DOHH2 (cell line): ENCODE data around the gene IER5.

Experiments used
- H3F3A ChIP-seq: fragments of 200-600 bp; sonication (generic), shearing (Covaris generic); 2 replicates; pipeline ENCODE4 v1.6.0; 2016; ENCODE audit warnings: antibody characterized with exemption, mild to moderate bottlenecking; ENCODE audit not compliant: control insufficient read depth, insufficient read depth
- H3K27ac ChIP-seq: fragments of 200-600 bp; sonication (generic); 2 replicates; pipeline ENCODE4 v1.5.1; 2014; ENCODE audit warnings: low read depth, mild to moderate bottlenecking, low read length, moderate library complexity
- H3K27me3 ChIP-seq: fragments of 200-600 bp; sonication (generic); 2 replicates; pipeline ENCODE4 v1.6.1; 2014; ENCODE audit warnings: mild to moderate bottlenecking, low read length, mixed read lengths; ENCODE audit not compliant: control insufficient read depth
- H3K36me3 ChIP-seq: fragments of 200-600 bp; sonication (generic); 2 replicates; pipeline ENCODE4 v1.6.1; 2014; ENCODE audit warnings: mild to moderate bottlenecking, low read length, moderate library complexity, mixed read lengths; ENCODE audit not compliant: control insufficient read depth
- H3K4me1 ChIP-seq: fragments of 200-600 bp; sonication (generic); 2 replicates; pipeline ENCODE4 v1.6.1; 2014; ENCODE audit warnings: mild to moderate bottlenecking, low read length, mixed read lengths; ENCODE audit not compliant: control insufficient read depth
- H3K4me2 ChIP-seq: fragments of 200-600 bp; sonication (generic); 2 replicates; pipeline ENCODE4 v1.6.0; 2014; ENCODE audit warnings: mild to moderate bottlenecking, low read length, moderate library complexity
- H3K4me3 ChIP-seq: fragments of 200-600 bp; sonication (generic); 2 replicates; pipeline ENCODE4 v1.5.1; 2014; ENCODE audit warnings: mild to moderate bottlenecking, low read length, mixed read lengths
- H3K79me2 ChIP-seq: fragments of 200-600 bp; sonication (generic); 2 replicates; pipeline ENCODE4 v1.6.1; 2014; ENCODE audit warnings: mild to moderate bottlenecking, low read length, mixed read lengths; ENCODE audit not compliant: control insufficient read depth
- H3K9me2 ChIP-seq: fragments of 200-600 bp; sonication (generic); replicated peaks from 2 replicates; pipeline ENCODE4 v1.6.1; 2014; ENCODE audit warnings: mild to moderate bottlenecking, low read length, mixed read lengths; ENCODE audit not compliant: control insufficient read depth
- H3K9me3 ChIP-seq: fragments of 200-600 bp; sonication (generic); 2 replicates; pipeline ENCODE4 v1.6.1; 2014; ENCODE audit warnings: antibody characterized with exemption, low read length, mixed read lengths; ENCODE audit not compliant: control insufficient read depth, insufficient read depth
- H4K20me1 ChIP-seq: fragments of 200-600 bp; sonication (generic); 2 replicates; pipeline ENCODE4 v1.6.0; 2014; ENCODE audit warnings: low read depth, mild to moderate bottlenecking, antibody characterized with exemption, low read length, moderate library complexity; ENCODE audit not compliant: control insufficient read depth, insufficient read depth
- EZH2phosphoT487 ChIP-seq: fragments of 200-600 bp; sonication (generic); IDR thresholded peaks from 2 replicates; pipeline ENCODE4 v1.6.1; 2017; ENCODE audit warnings: borderline replicate concordance, mild to moderate bottlenecking, antibody characterized with exemption, low read length, moderate library complexity, mixed read lengths
- TF ChIP-seq, protein P1 (sequence below): fragments of 200-600 bp; sonication (generic); IDR thresholded peaks from one replicate; pipeline ENCODE4 v1.5.1; 2014; ENCODE audit warnings: antibody characterized with exemption, mild to moderate bottlenecking, low read depth, low read length; ENCODE audit not compliant: poor library complexity, severe bottlenecking

IER5 gene

DNA sequence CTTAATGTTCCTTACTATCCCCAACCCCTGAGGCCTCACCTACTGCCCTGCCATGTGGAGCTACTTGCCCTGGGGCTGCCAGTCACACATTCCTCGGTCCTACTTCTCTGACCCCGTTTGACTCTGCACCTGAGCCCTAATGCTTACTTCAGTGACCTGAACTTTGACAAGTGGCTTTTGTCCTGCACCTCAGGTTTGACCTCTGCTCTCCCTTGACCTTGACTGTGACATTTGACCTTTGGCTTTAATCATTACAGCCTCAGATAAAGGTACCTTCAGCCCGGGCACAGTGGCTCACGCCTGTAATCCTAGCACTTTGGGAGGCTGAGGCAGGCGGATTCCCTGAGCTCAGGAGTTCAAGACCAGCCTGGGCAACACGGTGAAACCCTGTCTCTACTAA, 31.9 kb upstream of the IER5 start:
- Histone ChIP-seq H3K36me3 (no peaks in the 10 kb centered on the region), H3K4me3 (no peak overlapping the region), H3K79me2 (no peaks in the 10 kb centered on the region), H3F3A (no peaks in the 10 kb centered on the region), H3K4me1 (no peaks in the 10 kb centered on the region), H3K4me2 (no peak overlapping the region), H3K9me3 (peaks cover 3% of the 10 kb centered on the region; the same call in 1 of the 2 replicates), H3K27me3 (no peaks in the 10 kb centered on the region), H3K9me2 (no peaks in the 10 kb centered on the region), H4K20me1 (no peaks in the 10 kb centered on the region), H3K27ac (no peak overlapping the region)
- TF ChIP-seq EZH2phosphoT487 = no peak
- TF ChIP-seq, protein P1, sequence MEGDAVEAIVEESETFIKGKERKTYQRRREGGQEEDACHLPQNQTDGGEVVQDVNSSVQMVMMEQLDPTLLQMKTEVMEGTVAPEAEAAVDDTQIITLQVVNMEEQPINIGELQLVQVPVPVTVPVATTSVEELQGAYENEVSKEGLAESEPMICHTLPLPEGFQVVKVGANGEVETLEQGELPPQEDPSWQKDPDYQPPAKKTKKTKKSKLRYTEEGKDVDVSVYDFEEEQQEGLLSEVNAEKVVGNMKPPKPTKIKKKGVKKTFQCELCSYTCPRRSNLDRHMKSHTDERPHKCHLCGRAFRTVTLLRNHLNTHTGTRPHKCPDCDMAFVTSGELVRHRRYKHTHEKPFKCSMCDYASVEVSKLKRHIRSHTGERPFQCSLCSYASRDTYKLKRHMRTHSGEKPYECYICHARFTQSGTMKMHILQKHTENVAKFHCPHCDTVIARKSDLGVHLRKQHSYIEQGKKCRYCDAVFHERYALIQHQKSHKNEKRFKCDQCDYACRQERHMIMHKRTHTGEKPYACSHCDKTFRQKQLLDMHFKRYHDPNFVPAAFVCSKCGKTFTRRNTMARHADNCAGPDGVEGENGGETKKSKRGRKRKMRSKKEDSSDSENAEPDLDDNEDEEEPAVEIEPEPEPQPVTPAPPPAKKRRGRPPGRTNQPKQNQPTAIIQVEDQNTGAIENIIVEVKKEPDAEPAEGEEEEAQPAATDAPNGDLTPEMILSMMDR = no peak

DNA sequence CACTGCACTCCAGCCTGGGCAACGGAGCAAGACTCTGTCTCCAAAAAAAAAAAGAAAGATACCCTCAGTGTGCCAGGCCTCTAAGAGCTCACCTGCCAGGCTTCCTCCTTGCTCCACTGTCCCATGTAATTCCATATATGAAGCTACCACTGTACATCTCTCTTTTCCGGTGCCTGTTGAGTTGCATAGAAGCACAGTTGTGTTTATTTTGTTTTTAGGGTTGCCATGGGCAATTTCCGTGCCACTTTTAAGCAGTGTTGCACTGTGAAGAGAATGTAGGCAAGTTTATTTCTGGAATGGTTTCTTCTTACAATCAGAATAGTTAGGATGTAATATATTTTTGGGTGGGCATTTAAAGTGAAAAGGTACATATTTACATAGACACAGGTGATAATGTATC, 31.4 kb upstream of the IER5 start:
- no peaks in the 10 kb centered on the region for H3K79me2 ChIP-seq
- H3K27ac ChIP-seq = no peak overlapping the region
- H3K4me2 ChIP-seq = no peak overlapping the region
- no peak overlapping the region for H3K4me3 ChIP-seq
- H3K27me3 ChIP-seq = no peaks in the 10 kb centered on the region
- peaks cover 4% of the 10 kb centered on the region for H3K4me1 ChIP-seq
- H3K36me3 ChIP-seq = no peaks in the 10 kb centered on the region
- TF ChIP-seq EZH2phosphoT487 = no peak
- TF ChIP-seq, protein P1 = no peak
- no peaks in the 10 kb centered on the region for H4K20me1 ChIP-seq
- no peaks in the 10 kb centered on the region for H3K9me2 ChIP-seq
- peaks cover 3% of the 10 kb centered on the region; the same call in 1 of the 2 replicates for H3K9me3 ChIP-seq
- no peaks in the 10 kb centered on the region for H3F3A ChIP-seq

DNA sequence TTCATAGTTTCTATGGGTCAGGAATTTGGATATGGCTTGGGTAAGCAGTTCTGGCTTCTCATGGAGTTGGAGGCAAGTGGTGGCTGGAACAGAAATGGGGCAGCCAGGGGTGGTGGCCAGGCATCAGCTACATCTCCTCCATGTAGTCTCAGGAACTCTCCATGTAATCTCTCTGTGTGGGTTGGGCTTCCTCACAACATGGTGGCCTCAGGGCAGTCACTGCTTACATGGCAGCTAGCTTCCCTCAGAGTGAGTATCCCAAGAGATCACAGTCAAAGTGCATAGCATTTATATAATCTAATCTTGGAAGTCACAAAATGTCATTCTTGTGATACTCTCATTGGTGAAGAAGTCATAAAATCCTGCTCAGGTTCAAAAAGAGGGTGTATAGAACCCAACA, 29.1 kb upstream of the IER5 start:
- Histone ChIP-seq H3K4me1 (peaks cover 17% of the 10 kb centered on the region), H3K27me3 (no peaks in the 10 kb centered on the region), H3K79me2 (no peaks in the 10 kb centered on the region), H4K20me1 (no peaks in the 10 kb centered on the region), H3K27ac (no peak overlapping the region), H3K36me3 (no peaks in the 10 kb centered on the region), H3K9me3 (peaks cover 3% of the 10 kb centered on the region; the same call in 1 of the 2 replicates), H3K4me3 (no peak overlapping the region), H3K9me2 (no peaks in the 10 kb centered on the region), H3K4me2 (no peak overlapping the region), H3F3A (no peaks in the 10 kb centered on the region)
- TF ChIP-seq EZH2phosphoT487 = no peak
- TF ChIP-seq, protein P1 = no peak
